OCI-LY1 (cell line): Measurements from ENCODE around the gene KAT5.
"Not testable (repeated sequence)": the region's sequence is repeated elsewhere in the genome, so short reads cannot be mapped to it uniquely, and the experiment has no call there.

Experiments
- H2AFZ ChIP-seq: fragments of 200-600 bp; sonication (generic), shearing (Covaris generic); 2 replicates; pipeline ENCODE4 v1.6.0; 2014; ENCODE audit warnings: antibody characterized with exemption, mild to moderate bottlenecking, low read length
- H3F3A ChIP-seq: fragments of 200-600 bp; sonication (generic), shearing (Covaris generic); 2 replicates; pipeline ENCODE4 v1.6.0; 2014; ENCODE audit warnings: mild to moderate bottlenecking, antibody characterized with exemption, low read length, moderate library complexity; ENCODE audit not compliant: insufficient read depth
- H3K27ac ChIP-seq: fragments of 200-600 bp; sonication (generic); 2 replicates; pipeline ENCODE4 v1.5.1; 2014; ENCODE audit warnings: low read length, mixed run types, mild to moderate bottlenecking, low read depth; ENCODE audit not compliant: poor library complexity, severe bottlenecking
- H3K27me3 ChIP-seq: fragments of 200-600 bp; sonication (generic); 2 replicates; pipeline ENCODE4 v1.6.0; 2014; ENCODE audit warnings: antibody characterized with exemption, mild to moderate bottlenecking, low read length, moderate library complexity; ENCODE audit not compliant: insufficient read depth
- H3K36me3 ChIP-seq: fragments of 200-600 bp; sonication (generic); 2 replicates; pipeline ENCODE4 v1.6.1; 2014; ENCODE audit warnings: mild to moderate bottlenecking, antibody characterized with exemption, low read length, moderate library complexity, mixed read lengths; ENCODE audit not compliant: insufficient read depth
- H3K4me1 ChIP-seq: fragments of 200-600 bp; sonication (generic); 2 replicates; pipeline ENCODE4 v1.5.1; 2014; ENCODE audit warnings: mild to moderate bottlenecking, low read length, moderate library complexity; ENCODE audit not compliant: insufficient read depth, severe bottlenecking
- H3K4me2 ChIP-seq: fragments of 200-600 bp; sonication (generic), shearing (Covaris generic); 2 replicates; pipeline ENCODE4 v1.6.1; 2014; ENCODE audit warnings: low read length
- H3K4me3 ChIP-seq: fragments of 200-600 bp; sonication (generic); 2 replicates; pipeline ENCODE4 v1.5.1; 2014; ENCODE audit warnings: low read length, low read depth, mild to moderate bottlenecking, mixed read lengths; ENCODE audit not compliant: poor library complexity, severe bottlenecking
- H3K79me2 ChIP-seq: fragments of 200-600 bp; shearing (Covaris generic); 2 replicates; pipeline ENCODE4 v1.6.1; 2016; ENCODE audit warnings: mixed run types, low read length, mixed read lengths; ENCODE audit not compliant: insufficient read depth
- H3K9ac ChIP-seq: fragments of 200-600 bp; sonication (generic), shearing (Covaris generic); 2 replicates; pipeline ENCODE4 v1.6.1; 2014; ENCODE audit warnings: mild to moderate bottlenecking, low read length, mixed read lengths
- H3K9me2 ChIP-seq: fragments of 200-600 bp; sonication (generic), shearing (Covaris generic); 2 replicates; pipeline ENCODE4 v1.6.1; 2014; ENCODE audit warnings: low read depth, mild to moderate bottlenecking, low read length, mixed read lengths
- H3K9me3 ChIP-seq: fragments of 200-600 bp; shearing (Covaris generic); 2 replicates; pipeline ENCODE4 v1.6.1; 2014; ENCODE audit warnings: low read length, mixed read lengths
- H4K20me1 ChIP-seq: fragments of 200-600 bp; sonication (generic), shearing (Covaris generic); 2 replicates; pipeline ENCODE4 v1.6.0; 2016; ENCODE audit warnings: mild to moderate bottlenecking, low read length; ENCODE audit not compliant: insufficient read depth
- CTCF ChIP-seq: fragments of 200-600 bp; sonication (generic), shearing (Covaris generic); IDR thresholded peaks from 2 replicates; pipeline ENCODE4 v1.5.1; 2017; ENCODE audit warnings: mild to moderate bottlenecking, antibody characterized with exemption, low read length, moderate library complexity, mixed read lengths
- EZH2 ChIP-seq: fragments of 200-600 bp; sonication (generic), shearing (Covaris generic); IDR thresholded peaks from 2 replicates; pipeline ENCODE4 v1.8.0; 2017; ENCODE audit warnings: borderline replicate concordance, mixed run types, mild to moderate bottlenecking, antibody characterized with exemption, low read length, moderate library complexity, mixed read lengths

KAT5 gene

GRCh38 chr11:65685981-65686380 lies 26.1 kb upstream of the KAT5 start:
- no peak overlapping the region for H3K9ac ChIP-seq
- H3K9me3 ChIP-seq: no peaks in the 10 kb centered on the region
- H3K4me2 ChIP-seq: no peak overlapping the region
- no peak overlapping the region for H2AFZ ChIP-seq
- H3K4me3 ChIP-seq: no peak overlapping the region
- no peaks in the 10 kb centered on the region for H3K79me2 ChIP-seq
- H3K4me1 ChIP-seq: no peaks in the 10 kb centered on the region
- no peak overlapping the region for H3K27ac ChIP-seq
- TF ChIP-seq CTCF: no peak
- no peak for TF ChIP-seq EZH2
- no peaks in the 10 kb centered on the region for H3F3A ChIP-seq
- H4K20me1 ChIP-seq: no peaks in the 10 kb centered on the region
- no peaks in the 10 kb centered on the region for H3K27me3 ChIP-seq
- H3K36me3 ChIP-seq: no peaks in the 10 kb centered on the region
- H3K9me2 ChIP-seq: no peaks in the 10 kb centered on the region

DNA sequence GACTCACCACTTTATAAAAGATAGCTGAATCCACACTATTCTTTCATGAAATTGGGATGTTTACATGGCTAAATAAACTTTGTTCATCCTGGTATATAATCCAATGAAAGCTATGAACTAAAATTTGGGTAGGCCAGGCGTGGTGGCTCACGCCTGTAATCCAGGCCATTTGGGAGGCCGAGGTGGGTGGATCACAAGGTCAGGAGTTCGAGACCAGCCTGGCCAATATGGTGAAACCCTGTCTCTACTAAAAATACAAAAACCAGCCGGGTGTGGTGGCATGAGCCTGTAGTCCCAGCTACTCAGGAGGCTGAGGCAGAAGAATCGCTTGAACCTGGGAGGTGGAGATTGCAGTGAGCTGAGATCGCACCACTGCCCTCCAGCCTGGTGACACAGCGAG lies 20.2 kb upstream of the KAT5 start:
- H3K36me3 ChIP-seq, H3K4me3 ChIP-seq, H3K4me1 ChIP-seq, H3K9me2 ChIP-seq, H3K27ac ChIP-seq, H4K20me1 ChIP-seq, H3K4me2 ChIP-seq, H2AFZ ChIP-seq, H3K9me3 ChIP-seq, H3K79me2 ChIP-seq, H3F3A ChIP-seq, H3K9ac ChIP-seq, H3K27me3 ChIP-seq: not testable (repeated sequence)

DNA sequence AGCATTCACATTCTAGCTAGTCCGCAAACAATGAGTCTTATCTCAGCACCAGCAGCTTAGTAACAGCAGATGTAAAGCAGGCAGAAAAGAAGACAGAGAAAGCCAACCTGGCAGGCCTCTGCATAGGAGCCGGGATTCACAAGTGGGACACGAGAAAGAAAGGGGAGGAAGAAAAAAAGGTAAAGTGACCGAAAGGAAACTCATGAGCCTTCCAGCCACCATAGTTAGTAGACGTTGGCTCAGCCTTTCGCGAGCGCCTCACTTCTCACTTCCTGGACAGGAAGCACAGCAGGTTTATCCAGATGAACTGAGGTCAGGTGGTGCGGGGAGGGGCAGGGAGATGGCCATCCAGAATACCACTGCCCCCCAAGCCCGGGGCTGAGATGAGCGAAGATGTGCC lies 19.7 kb upstream of the KAT5 start:
- Histone ChIP-seq H3K4me2 (no peak overlapping the region), H3K4me1 (peaks cover 9% of the 10 kb centered on the region), H3K36me3 (no peaks in the 10 kb centered on the region), H3K9ac (no peak overlapping the region), H2AFZ (no peak overlapping the region), H3K27me3 (peaks cover 5% of the 10 kb centered on the region; the same call in 1 of the 2 replicates), H3F3A (no peaks in the 10 kb centered on the region), H3K9me3 (no peaks in the 10 kb centered on the region), H4K20me1 (no peaks in the 10 kb centered on the region), H3K4me3 (no peak overlapping the region), H3K9me2 (no peaks in the 10 kb centered on the region), H3K27ac (no peak overlapping the region), H3K79me2 (no peaks in the 10 kb centered on the region)
- TF ChIP-seq CTCF (no peak), EZH2 (no peak)

DNA sequence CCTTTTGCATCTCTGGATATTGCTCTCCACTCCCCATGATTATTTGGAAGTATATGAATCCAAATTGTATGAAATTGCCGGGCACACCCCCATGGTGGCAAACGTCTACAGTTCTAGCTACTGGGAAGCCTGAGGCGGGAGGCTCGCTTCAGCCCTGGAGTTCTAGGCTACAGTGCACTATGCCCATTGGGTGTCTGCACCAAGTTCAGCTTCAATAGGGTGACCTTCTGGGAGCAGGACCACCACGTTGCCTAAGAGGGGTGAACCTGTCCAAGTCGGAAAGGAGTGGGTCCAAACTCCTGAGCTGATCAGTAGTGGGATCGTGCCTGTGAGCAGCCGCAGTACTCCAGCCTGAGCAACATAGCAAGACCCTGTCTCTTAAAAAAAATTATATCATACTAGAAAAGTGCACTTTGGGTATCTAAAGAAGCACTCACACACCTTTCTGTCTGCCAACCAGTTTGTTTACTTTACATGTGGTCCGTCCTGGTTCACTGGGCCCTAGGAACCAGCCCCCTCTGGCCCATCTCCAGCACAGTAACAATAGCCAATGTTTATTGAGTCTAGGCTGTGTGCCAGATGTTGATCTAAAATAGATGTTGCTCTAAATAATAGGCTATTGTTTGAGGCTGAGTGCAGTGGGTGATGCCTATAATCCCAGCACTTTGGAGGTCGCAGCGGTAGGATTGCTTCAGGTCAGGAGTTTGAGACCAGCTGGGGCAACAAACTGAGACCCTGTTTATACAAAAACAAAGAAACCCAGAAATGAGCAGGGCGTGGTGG lies 16.4 kb upstream of the KAT5 start:
- Histone ChIP-seq H3K27me3 (peaks cover 11% of the 10 kb centered on the region; the same call in 1 of the 2 replicates), H3K27ac (no peak overlapping the region), H3K4me3 (no peak overlapping the region), H3K4me2 (no peak overlapping the region), H3K9ac (no peak overlapping the region), H3K4me1 (peaks cover 9% of the 10 kb centered on the region), H4K20me1 (no peaks in the 10 kb centered on the region), H3K9me3 (no peaks in the 10 kb centered on the region; the same call in 1 of the 2 replicates), H3K9me2 (no peaks in the 10 kb centered on the region), H3K79me2 (no peaks in the 10 kb centered on the region), H3K36me3 (no peaks in the 10 kb centered on the region; the same call in 1 of the 2 replicates), H2AFZ (no peak overlapping the region), H3F3A (no peaks in the 10 kb centered on the region)
- TF ChIP-seq EZH2 (no peak), CTCF (no peak)
